NCI-H446 treated with DMSO at 0.1 percent for 48 hours (cell line): ENCODE measurements around the gene PVALEF.

Source experiments
- DNase-seq: peaks from one replicate; lab custom pipeline; 2025; lab: John Stamatoyannopoulos, UW

Gene PVALEF

DNA sequence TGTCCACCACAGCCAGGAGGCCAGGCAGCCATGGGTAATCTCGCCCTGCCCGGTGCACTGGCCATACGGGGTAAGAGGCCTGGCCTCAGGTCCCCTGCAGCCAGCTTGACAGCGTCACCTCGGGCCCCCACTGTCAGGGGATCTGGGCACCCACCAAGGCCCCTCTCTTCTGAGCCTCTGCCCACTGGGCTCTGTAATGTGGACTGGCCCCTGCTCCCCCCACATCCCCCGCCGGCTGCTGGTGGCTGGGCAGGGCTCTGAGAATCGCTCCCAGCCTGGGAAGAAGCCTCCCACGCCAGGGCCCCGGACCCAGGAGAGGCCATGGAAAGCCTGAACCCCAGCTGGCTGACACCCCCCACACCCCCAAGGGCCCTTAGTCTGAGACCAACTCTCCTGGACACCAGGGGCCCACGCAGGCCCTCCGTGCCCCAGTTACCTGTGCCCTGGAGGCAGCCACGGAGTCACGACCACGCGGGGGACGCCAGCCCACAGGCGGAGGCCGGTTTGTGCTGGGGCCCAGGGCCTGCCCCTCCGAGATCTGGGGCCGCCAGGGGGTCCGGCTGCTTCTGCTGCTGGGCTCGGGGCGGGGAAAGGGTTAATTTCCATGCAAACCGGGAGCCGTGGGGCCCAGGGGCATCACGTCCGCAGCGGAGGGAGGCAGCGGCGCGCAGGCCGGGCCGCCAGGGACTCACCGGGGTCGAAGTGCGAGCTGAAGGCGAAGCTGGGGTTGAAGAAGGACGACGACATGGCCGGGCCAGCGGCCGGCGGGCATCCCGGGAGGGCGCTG lies at the start of gene PVALEF:
Gene PVALEF, plus strand, starts transcription at position 262 of the 787 bp plus-strand sequence. CDS start 15,720 bp downstream, outside the sequence.
- DNase-seq = no peak

DNA sequence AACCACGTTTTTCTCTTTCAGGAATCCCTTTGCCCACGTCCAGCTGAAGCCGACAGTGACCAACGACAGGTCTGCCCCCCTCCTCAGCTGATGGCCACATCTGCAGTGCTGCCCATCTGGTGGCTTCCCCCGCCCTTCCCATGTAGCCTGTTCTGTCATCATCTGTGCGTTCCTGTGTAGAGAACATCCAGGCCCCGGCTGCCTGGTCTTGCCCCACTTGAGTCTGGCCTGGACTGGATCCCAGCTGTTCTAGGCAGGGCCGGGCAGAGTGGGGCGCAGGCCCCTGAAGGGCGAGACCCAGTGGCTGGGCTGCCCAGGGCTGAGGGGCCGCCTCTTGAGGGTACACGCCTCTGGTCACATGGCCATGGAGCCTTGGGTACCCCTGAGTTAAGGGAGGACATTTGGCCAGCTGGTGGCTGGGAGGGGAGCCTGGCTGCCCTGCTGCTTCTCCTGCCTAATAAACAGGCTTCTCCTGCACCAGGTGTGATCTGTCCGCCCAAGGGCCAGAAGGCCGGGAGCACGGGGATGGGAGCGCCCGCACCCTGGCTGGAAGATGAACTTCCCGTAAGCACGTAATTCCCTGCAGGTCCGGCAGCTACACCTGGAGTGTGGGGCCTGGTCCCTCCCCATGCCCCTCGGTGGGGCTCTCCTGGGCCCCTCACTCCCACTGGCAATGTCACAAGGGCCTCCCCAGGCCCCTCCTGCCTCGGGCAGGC lies 49.4 kb upstream of the PVALEF start:
- DNase-seq = no peak

DNA sequence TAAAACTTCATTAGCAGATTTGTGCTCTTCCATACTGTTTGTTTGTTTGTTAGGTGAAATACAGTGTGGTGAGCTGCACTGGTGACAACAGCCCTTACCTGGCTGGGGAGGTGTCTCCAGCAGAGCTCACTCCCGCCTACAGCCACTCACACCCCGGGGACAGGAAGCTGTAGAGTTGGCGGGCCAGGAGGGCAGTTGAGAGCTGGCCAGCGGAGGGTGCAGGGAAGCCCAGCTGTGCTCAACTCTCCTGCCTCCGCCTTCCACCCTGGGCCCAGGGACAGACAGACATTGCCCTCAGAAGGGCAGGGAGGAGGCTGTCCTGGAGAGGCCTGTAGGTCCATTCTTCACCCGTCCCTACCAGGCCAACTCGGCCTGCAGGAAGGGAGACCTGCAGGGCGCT lies 48.6 kb upstream of the PVALEF start:
- DNase-seq = no peak

DNA sequence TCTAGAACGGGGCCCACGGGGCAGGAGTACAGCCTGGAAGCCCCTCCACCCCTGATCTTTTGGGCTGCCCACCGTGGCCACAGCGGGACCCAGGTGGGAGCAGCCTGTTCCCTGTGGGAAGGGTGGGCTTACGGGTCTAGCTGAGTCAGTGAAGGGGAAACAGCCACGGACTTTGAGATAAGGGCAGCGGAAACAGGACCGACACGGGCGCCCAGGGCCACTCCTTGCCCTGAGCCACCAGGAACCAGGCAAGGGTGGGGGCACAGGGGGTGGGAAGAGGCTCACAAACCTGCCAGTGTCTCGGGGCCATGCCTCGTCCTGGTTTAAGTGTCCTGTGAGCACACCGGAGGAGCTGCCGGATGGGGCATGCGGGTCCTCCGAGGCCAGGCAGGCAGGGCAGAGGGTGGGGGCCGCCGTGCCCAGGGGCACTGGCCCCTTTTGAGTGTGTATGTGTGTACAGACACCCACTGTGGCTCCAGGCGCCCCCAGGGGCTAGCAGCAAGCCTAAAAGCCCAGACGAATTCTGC lies 47.6 kb upstream of the PVALEF start:
- DNase-seq = no peak

DNA sequence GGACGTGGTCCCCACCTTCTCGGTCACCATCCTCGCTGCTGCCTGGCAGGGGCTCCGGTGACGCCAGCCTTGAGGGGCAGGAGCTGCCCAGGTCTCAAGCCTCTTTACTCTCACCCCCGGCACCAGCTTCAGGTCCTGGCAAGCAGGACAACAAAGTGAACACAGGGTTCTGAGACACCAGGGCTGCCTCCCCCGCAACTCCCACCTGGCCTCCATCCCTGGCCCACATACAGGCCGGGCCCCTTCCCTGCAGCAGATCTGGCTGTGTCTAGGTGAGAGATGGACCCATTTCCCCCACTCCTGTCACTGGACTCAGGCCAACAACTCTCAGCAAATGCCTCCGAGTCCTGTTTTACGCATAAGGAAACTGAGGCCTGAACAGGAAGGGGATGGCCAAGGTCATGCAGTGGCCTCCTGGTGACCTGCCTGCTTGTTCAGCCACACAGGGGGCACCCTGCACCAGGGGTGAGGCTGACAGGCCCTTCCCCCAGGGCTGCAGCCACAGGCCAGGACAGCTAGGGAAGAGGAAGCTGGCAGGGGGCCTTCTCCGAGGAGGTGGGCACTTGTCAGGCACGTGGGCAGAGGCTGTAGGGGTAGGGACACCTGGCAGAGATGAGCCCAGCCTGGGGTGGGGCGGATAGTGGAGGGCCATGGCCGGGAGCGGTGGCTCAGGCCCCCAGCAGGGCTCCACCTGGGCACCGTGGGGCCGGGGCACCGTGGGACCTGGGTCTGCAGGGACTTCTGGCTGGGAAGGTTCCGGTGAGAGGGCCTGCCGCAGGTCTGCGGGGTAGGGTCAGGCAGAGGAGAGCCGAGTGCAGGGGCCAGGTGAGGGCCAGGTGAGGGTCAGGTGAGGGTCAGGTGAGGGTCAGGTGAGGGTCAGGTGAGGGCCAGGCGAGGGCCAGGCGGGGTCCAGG lies 46.7 kb upstream of the PVALEF start:
- no peak for DNase-seq

DNA sequence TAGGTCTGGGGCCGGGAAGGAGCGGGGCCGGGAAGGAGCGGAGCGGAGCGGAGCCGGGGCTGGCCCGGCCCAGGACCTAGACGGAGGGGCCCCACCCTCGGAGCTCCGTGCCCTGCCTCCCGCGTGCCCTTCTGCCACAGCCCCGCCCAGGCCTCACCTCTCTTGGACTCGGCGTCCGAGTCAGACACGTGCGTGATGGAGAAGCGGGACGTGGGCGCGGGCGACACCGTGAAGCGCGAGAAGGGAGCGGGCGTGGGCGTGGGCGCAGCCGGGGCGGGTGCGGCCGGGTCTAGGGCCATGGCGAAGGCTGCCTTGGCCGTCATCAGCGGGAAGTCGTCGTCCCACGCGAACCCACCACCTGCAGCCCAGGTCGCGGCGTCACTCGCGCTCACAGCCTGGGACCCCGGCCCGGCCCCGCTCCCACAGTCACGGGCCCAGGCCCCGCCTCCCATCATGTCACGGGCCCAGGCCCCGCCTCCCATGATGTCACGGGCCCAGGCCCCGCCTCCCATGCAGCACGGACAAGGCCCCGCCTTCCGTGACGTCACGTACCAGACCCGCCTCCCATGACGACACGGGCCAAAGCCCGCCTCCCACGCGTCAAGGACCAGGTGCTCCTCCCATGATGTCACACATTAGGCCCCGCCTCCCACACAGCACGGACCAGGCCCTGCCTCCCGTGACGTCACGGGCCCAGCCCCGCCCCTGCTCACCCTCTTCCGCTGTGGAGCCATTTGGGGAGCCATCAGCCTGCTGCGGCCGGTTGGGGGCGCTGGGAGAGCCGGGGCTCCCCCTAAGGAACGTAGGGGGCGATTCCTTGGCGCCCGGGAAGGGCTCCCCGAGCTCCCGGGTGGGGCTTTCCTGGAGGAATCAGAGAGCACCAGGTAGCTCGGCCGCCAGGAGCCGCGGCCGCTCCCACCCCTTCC lies 45.8 kb upstream of the PVALEF start:
- DNase-seq = no peak

DNA sequence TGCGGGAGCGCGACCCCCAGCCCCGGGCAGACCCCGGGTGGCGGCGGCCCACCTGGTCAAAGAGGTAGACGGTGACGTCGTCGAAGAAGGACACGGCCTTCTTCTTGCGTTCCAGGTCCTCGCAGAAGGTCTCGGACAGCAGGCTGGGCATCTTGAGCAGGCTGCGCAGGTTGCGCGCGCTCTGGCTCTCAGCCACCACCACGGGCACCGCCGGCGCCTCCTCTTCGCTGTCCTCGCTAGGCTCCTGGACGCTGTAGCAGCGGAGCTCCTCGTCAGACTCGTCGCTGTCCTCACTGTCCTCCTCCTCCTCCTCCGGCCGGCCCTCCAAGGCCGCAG lies 45.2 kb upstream of the PVALEF start:
- DNase-seq = no peak

DNA sequence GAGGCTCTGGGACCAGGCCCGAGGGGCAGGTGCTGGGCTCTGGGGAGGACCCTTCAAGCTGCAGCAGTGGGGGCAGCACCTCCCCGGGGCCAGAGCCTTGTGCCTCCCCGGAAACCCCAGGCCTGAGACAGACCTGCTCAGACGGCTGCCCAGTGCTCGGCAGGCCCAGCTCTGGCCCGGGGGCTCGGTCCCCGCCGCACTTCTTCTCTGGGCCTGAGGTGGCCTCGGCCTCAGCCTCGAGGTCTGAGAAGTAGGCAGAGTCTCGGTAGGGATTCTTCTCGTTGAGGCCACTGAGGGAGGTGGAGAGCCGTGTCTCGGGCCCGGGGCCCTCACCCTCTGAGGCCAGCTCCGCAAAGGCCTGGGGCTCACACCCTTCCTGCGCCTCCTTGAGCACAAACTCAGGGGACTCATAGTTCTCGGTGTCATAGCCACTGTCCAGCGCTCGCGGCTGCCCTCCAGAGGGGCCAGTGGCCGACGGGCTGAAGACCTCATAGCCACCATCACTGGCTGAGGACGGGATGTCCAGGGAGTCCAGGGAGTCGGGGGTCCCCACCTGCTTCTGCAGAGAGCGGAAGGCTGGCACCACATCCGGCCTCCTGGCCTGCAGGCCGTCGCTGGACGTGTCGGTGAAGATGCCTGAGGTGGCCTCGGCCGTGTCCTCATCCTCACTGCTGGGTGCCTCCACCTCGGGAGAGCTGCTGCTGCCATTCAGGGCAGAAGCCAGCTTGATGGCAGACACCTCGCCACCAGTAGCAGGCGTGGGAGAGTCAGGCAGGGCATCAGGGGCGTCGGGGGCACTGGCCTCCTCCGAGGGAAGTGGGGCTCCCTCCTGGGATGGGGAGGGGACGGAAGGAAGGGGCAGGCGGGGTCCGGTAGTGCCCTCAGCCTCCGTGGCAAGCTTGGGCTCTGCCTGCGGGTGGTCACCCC lies 44.3 kb upstream of the PVALEF start:
- no peak for DNase-seq

DNA sequence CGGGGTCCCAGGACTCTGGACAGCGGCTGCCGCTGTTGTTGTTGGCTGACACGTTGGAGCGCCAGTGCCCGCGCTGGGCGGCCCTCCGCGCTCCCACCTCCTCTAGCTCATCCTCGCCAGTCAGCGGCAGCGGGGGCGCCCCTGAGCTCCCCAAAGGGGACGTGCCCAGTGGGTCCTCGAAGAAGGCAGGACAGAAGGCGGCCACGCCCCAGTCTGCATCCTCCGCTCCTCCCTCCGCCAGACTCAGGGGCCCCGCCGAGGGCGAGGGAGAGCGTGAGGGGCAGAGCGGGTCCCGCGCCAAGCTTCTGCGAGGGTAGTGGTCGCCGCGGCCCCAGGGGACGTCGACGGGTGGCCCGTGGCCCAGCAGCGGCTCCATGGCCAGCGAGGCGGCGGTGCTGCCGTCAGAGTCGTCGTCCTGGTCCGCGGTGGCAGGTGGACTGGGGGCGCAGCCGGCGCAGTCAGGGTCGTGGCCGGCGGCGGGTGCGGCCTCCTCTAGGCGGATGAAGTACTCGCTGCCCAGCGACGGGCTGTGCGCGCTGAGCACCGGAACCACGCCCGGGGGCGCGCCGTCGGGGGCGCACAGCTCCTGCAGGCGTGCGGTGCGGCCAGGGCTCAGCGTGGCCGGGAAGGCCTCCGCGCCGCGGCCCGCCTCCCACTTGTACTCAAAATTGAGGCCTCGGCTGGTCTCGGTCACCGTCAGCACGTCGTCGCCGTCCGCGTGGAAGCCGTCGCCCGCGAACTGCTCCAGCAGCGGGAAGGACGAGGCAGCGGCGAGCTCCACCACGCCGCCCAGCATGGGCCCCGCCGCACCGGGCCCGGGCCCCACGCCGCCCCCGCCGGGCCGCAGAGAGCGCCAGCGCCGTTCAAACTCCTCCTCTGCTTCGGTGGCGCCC lies 43.2 kb upstream of the PVALEF start:
- no peak for DNase-seq

DNA sequence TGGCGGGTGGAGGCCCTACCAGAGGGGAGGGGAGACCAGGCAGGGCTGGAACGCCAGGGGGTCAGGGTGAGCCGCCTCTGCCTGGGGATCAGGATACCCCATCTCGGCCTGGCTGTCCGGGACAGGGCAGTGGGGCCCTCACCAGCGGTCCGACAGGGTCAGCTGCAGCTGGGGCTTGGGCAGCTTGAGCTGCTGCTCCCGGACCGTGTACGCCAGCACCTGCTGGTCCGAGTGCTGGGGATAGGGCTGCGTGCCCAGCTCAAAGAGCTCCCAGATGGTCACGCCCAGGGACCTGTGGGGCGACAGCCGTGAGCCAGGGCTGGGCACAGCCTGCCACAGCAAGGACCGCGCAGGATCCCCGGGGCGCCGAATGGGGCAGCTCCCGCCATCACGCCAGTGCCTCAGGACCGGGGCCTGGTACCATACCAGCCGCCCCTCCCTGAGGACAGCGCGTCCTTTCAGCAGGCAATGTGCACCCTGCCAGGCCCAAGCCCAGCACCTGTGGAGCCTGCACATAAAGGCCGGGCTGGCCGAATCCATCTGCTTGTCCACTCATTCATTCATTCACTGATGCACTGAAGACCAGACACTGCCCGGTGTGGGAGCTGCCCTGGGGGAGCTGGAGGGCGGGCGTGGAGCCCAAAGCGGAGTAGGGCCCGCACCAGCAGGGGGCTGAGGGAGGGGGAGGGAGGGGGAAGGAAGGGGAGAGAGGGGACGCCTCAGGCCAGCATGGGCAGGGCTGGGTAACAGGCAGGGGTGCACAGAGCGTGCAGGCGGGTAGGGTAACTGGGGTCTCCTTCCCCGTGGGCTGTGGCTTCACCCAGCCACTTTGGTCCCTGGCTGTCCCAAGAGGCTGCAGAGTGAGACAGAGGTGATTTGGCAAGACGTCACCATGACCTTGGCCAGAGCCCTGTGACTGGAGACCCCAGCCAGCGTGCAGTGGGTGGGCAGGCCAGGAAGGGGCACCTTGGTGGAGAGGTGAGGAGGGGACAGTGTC lies 42.0 kb upstream of the PVALEF start:
- no peak for DNase-seq

DNA sequence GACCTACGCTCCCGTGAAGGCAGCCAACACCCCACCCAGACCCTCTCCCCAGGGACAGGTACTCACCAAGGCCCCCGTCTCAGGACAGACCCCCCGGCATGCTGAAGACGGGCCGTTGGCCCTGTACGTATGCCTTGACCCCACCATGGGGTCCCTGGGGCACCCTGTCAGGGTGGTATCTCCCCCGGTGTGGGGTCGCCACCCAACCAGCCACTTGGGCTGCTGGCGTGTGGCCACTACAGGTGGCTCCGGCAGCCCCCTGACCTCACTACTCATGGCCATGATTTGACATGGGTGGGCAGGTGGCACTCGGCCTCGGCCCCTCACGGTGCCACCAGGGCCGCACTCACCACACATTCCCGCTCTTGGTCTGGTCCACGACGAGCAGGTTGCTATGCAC lies 40.9 kb upstream of the PVALEF start:
- no peak for DNase-seq

DNA sequence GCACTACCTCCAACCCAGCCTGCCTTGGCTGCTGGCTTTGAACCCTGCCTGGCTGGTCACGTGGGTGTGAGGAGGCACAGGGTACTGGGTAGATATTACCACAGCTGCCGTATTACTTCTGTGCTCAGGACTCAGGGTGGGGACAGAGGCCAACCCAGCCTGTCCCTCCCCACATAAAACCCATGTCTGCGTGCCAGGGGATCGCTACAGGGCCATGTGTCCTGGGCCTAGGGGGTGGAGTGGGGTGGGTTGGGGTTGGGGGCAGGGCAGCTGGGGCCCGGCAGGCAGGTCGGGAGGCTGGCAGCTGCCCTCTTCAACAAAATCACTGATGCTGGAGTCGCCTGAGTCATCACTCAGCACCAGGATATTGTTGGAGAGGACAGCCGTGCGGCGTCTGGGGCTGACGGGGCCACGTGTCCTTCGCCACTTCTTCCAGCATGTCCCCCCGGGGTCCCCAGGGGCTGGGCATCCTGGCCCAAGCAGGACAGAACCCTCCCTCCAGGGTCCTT lies 39.7 kb upstream of the PVALEF start:
- peak; percentile 39 for DNase-seq

DNA sequence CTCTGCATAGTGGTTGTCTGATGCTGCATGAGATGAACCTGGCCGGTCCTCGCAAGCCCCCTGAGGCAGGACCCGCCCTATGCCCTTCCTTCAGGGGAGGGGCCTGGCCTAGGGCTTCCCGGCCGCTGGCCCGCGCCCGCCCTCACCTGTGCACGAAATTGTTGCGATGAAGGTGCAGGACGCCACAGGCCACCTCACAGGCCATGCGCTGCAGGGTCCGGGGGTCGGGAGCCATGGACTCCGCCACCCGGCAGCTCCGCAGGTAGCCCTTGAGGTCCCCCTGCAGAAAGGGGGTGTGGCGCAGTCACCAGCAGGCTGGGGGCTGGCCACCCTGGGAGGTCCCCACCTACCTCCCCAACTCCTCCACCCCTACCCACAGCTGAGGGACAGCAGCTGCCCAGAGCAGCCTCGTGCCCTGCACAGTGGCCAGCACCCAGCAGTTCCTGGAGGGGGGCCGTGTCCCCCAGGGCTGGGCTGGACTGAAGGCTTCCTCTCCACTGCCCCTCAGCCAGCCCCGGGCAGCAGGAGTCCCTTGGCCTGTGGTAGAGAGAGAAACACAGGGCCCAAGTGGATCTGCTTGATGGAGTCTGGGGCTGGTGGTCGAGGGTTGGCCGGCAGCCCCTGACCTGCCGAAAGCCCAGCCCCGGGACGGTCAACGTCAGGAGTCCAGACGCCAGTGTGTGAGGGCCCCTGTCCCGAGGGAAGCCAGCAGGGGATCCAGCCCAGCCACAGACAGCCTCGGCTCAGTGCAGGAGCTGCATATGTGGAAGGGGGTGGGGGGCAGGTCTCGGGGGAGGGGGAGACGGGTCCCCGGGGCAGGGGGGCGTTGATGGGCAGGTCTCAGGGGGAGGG lies 38.8 kb upstream of the PVALEF start:
- no peak for DNase-seq

DNA sequence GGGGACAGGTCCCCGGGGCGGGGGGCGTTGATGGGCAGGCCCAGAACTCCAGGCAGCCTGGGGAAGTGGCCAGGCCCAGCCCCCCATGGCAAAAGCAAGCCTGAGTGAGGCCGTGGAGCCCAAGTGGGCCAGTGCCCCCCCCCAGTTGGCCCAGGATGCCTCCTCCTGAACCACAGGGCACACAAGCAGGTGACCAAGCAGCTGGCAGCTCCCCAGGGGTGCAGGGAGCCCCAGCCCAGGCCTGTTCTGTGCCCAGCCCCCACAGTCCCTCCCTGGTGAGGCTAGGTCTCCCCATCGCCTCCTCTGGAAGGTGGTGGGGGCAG lies 38.2 kb upstream of the PVALEF start:
- no peak for DNase-seq

DNA sequence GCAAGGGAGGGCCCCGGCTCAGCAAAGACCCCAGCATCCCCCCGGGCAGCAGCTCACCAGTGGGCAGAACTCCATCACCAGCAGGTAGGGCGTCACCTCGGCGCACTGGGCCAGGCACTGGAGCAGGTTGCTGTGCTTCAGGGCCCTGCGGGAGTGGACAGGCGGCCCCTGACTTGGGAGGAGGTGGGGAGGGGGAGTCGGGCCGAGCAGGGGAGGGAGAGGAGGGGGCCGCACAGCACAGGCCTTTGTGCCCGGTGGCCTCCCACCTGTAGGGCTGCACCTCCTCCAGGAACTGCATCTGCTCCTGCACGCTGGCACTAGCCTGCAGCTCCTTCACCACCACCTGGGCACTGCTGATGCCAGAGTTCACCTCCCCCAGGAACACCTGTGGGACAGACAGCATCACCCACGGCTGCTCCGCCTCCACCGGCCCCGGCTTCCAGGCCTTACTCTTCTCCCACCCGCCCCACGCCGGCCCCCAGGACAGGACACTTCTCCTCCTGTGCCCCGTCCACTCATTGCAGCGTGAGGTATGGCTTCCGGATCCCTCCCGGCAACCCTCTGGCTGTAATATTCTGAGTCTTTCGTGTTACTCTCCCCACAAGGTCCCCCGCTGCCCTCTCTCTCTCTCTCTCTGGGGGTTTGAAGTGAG lies 37.7 kb upstream of the PVALEF start:
- no peak for DNase-seq

DNA sequence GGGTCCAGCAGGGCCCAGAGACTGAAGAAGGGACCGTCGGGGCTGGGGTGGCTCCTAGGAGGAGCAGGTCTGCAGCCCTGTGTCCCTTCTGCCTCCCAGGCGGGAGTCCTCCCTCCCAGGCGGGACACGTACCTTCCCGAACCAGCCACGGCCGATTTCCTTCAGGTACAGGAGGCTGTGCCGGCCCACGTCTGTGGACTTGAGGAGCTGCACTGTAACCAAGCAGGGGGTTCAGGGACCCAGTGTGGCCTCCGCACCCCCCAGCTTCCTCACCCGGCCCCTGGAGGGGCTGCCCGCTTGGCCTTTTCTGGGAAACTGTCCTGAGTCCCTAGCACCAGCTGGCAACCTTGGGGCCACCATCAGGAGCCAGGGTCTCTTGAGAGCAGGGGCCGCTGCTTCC lies 37.0 kb upstream of the PVALEF start:
- DNase-seq = no peak
